NT2/D1 (cell line): ENCODE data around the gene CHD5.

Experiments
- YY1 ChIP-seq: IDR thresholded peaks from 2 replicates; pipeline ENCODE4 v1.6.1; 2011; ENCODE audit not compliant: insufficient read length, insufficient read depth
- ZNF274 ChIP-seq: IDR thresholded peaks from 2 replicates; pipeline ENCODE4 v1.6.1; 2011; ENCODE audit warnings: mild to moderate bottlenecking, low read depth, low read length

GRCh38 chr1:6185635-6186382 is 5.7 kb upstream of the CHD5 start:
- TF ChIP-seq YY1 (no peak), ZNF274 (no peak)
